SJCRH30 (cell line): ENCODE measurements around the gene DOCK10. TPM values are rescaled to one million over a fixed set of nuclear protein-coding genes. Genes with fewer than 3 reads are reported as not detected.

Source experiments
- DNase-seq, 2 experiments: peaks; one replicate each; pipeline ENCODE4 v3.0.0-alpha.2; 2015 to 2020
- H3K27ac ChIP-seq: fragments of 250-450 bp; sonication (Bioruptor Pico); 2 replicates; pipeline ENCODE4 v1.5.1; 2020; ENCODE audit warnings: mild to moderate bottlenecking, moderate library complexity
- H3K27me3 ChIP-seq: fragments of 250-450 bp; sonication (Bioruptor Pico); 2 replicates; pipeline ENCODE4 v1.5.1; 2020; ENCODE audit warnings: mild to moderate bottlenecking, moderate library complexity
- H3K36me3 ChIP-seq: fragments of 250-450 bp; sonication (Bioruptor Pico); 2 replicates; pipeline ENCODE4 v1.5.1; 2020; ENCODE audit warnings: mild to moderate bottlenecking, moderate library complexity
- H3K4me1 ChIP-seq: fragments of 250-450 bp; sonication (Bioruptor Pico); 2 replicates; pipeline ENCODE4 v1.5.1; 2020; ENCODE audit warnings: mild to moderate bottlenecking, moderate library complexity
- H3K4me3 ChIP-seq: fragments of 250-450 bp; sonication (Bioruptor Pico); 2 replicates; pipeline ENCODE4 v1.5.1; 2020; ENCODE audit warnings: mild to moderate bottlenecking, moderate library complexity
- H3K9me3 ChIP-seq: fragments of 250-450 bp; sonication (Bioruptor Pico); replicated peaks from 2 replicates; pipeline ENCODE4 v1.5.1; 2020; ENCODE audit warnings: mild to moderate bottlenecking, moderate library complexity
- total RNA-seq: library from RNA; depleted of rRNA; stranded (reverse); fragments of >200 nt; shearing (Covaris generic); gene quantifications from 2 replicates; pipeline ENCODE4 v1.2.3, GENCODE V29; 2014

DOCK10 gene
- total RNA-seq, 1 experiment from 2014 or later: 12.3 TPM

DNA sequence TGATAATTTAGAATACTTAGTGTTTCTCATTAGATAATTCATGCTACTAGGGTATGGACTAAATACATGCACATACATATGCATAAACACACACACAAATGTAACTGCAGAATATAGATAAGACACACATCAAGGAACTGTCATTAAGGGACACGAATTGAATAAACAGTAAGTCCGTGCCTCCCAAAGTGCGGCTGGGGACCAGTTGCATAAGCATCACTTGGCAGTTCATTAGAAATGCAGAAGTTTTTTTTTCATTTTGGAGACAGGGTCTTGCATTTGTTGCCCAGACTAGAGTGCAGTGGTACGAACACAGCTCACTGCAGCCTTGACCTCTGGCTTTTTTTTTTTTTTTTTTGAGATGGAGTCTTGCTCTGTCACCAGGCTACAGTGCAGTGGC, 196.1 kb downstream of the DOCK10 start:
- no peaks in the 10 kb centered on the region for H3K27me3 ChIP-seq
- H3K27ac ChIP-seq: no peak overlapping the region
- peaks cover 21% of the 10 kb centered on the region for H3K4me1 ChIP-seq
- H3K9me3 ChIP-seq: no peaks in the 10 kb centered on the region
- H3K36me3 ChIP-seq: no peaks in the 10 kb centered on the region
- H3K4me3 ChIP-seq: no peak overlapping the region
- DNase-seq: no peak

DNA sequence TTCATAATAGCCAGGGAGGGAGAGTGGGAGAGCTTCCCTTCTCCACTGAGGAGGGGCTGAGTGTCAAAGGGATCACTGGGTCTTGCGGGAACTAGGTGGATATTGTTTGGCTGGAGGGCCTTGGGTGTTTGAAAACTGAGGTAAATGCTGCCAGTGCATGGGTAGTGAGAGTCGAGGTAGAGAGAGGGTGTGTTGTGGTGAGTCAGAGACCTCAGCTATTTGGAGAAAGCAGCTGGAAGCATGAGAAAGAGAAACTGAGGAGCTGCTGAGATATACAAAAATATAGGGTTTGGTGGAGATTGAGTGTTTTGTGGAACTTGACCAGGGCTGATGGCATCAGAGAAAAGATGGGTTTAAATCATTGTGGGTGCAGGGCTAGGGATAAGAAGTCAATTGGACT, 199.1 kb downstream of the DOCK10 start:
- no peak overlapping the region for H3K4me3 ChIP-seq
- no peaks in the 10 kb centered on the region for H3K27me3 ChIP-seq
- peaks cover 3% of the 10 kb centered on the region; the same call in 1 of the 2 replicates for H3K9me3 ChIP-seq
- no peak overlapping the region for H3K27ac ChIP-seq
- no peaks in the 10 kb centered on the region for H3K36me3 ChIP-seq
- H3K4me1 ChIP-seq: peaks cover 19% of the 10 kb centered on the region
- peak in 1 of 2 experiments; percentile 20 for DNase-seq

DNA sequence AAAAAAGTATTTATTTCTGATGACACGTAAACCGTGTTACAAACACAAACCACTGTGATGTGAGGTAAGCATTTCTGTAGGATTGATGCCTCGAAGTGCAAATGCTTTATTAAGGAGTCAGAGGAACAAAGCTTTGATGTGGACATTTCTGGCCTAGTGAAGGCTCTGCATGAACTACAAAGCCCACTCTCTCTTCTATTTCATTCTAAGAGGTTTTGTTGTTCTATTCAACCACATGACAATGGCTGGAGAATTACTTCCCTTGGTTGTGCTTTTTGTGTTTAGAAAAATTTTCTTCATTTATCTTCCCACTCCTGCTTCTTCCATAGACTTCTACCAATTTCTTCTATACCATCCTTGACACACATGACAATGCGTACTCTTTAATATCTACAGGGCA, 200.4 kb downstream of the DOCK10 start:
- no peaks in the 10 kb centered on the region for H3K36me3 ChIP-seq
- DNase-seq: no peak
- no peaks in the 10 kb centered on the region for H3K27me3 ChIP-seq
- H3K27ac ChIP-seq: no peak overlapping the region
- H3K4me1 ChIP-seq: peaks cover 22% of the 10 kb centered on the region
- no peak overlapping the region for H3K4me3 ChIP-seq
- H3K9me3 ChIP-seq: peaks cover 3% of the 10 kb centered on the region; the same call in 1 of the 2 replicates

DNA sequence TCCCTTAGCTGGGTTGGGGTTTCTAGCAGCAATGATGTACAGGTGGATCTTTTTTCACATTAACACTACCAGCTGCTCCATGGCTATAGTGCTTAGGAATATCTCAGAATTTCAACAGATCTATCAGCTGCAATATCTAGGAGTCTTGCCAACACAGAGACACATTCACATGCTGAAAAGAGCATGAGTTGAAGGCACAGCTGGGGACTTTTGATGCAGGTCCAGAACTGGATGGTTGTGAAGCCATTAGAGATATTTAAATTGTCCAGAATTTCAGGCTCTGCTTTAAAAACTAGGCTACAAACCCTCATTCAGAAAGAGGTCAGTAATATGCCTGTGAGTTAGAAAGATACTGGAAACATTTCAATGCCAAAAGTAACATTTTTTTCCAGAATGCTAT, 203.9 kb downstream of the DOCK10 start:
- Histone ChIP-seq H3K4me3 (no peak overlapping the region), H3K36me3 (no peaks in the 10 kb centered on the region), H3K27ac (no peak overlapping the region; the same call in 1 of the 2 replicates), H3K9me3 (peaks cover 3% of the 10 kb centered on the region; the same call in 1 of the 2 replicates), H3K27me3 (no peaks in the 10 kb centered on the region), H3K4me1 (peaks cover 22% of the 10 kb centered on the region)
- peak; percentile 51 to 73 for DNase-seq

DNA sequence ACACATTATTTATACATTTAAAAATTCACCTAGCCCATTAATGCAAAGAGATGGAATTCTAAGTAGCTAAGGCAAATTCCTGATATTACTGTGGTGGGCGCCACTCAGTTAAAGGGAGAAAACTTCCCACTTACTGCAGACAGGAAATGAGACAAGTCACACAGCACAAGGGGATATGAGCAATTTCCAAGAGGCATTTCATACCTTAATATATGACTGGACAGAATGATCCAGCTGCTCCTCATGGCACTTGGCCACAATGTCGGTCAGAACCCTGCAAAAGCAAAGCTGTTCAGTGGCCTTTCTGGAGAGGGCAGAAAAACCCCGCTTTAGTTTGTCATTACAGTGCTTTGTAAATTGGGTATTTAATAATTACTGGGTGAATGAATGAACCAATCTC, 204.7 kb downstream of the DOCK10 start:
- Histone ChIP-seq H3K27ac (peak overlapping the region; percentile 45), H3K4me1 (peaks cover 19% of the 10 kb centered on the region), H3K4me3 (no peak overlapping the region), H3K36me3 (no peaks in the 10 kb centered on the region), H3K27me3 (no peaks in the 10 kb centered on the region), H3K9me3 (peaks cover 3% of the 10 kb centered on the region; the same call in 1 of the 2 replicates)
- peak; percentile 79 to 85 for DNase-seq

DNA sequence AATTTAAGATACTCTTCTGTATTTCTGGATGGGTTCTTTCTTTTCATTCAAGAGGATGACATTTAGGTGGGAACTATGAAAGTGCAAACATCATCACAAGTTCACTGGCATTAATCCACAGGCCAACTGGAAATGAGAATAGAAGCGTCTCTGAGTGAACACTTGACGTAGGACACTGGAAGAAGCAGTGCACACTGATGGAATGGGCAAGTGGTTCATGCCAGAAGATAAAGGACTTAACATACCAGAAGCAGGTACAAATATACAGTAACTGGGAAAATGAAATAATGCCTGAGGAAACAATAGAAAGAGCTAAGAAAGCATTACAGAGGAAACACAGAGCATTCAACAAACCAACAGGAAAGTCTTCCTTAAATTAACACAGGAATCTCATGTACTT, 205.2 kb downstream of the DOCK10 start:
- peaks cover 19% of the 10 kb centered on the region for H3K4me1 ChIP-seq
- H3K27ac ChIP-seq: peak overlapping the region; percentile 45
- peak in 1 of 2 experiments; percentile 13 for DNase-seq
- H3K4me3 ChIP-seq: no peak overlapping the region
- H3K9me3 ChIP-seq: peaks cover 3% of the 10 kb centered on the region; the same call in 1 of the 2 replicates
- no peaks in the 10 kb centered on the region for H3K27me3 ChIP-seq
- 0 out of 2 replicates have a peak, but pooled peaks cover 3% of the 10 kb centered on the region for H3K36me3 ChIP-seq

DNA sequence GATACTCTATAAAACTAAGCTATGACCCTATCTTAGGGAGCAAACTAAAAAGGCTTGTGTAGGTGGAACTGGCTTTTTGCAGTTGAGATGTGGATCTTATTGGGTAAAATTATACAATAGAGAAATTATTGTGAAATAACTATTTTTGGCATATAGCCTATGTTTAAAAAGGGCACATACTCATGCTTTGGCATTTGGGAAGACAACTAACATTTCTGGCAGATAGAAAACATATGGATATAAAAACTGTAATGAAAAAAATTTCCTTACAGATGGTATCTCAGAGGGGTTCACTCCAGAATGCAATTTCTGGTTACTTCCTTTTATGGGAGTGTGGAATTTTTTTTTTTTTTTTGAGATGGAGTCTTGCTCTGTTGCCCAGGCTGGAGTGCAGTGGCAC, 206.0 kb downstream of the DOCK10 start:
- 0 out of 2 replicates have a peak, but pooled peaks cover 4% of the 10 kb centered on the region for H3K36me3 ChIP-seq
- DNase-seq: no peak

DNA sequence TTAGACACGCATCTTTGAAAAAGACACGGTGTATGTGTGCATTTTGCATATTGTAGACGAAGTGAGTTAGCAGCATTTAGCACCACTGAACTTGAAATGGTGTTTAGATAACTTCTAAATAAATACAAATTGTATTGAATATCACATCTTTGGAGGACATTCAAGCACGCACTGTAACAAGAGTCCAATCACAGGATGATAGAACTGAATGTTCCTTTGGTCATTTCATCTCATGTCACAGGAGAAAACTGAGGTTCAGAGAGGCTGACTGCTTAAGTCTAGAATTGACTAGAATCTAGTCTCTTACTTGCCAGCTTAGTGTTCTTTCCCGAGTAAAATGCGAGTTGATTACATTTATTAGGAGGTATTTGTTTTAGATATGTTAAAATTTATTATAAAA, 206.9 kb downstream of the DOCK10 start:
- Histone ChIP-seq H3K36me3 (peaks cover 7% of the 10 kb centered on the region), H3K27me3 (no peaks in the 10 kb centered on the region), H3K4me1 (peaks cover 19% of the 10 kb centered on the region), H3K27ac (no peak overlapping the region), H3K4me3 (no peak overlapping the region), H3K9me3 (0 out of 2 replicates have a peak, but pooled peaks cover 2% of the 10 kb centered on the region)
- DNase-seq: no peak

More for the DNA sequence above, 206.0 kb downstream of the DOCK10 start:
- H3K4me3 ChIP-seq: no peak overlapping the region
- peaks cover 3% of the 10 kb centered on the region; the same call in 1 of the 2 replicates for H3K9me3 ChIP-seq
- no peak overlapping the region for H3K27ac ChIP-seq
- H3K4me1 ChIP-seq: peaks cover 19% of the 10 kb centered on the region
- no peaks in the 10 kb centered on the region for H3K27me3 ChIP-seq

DNA sequence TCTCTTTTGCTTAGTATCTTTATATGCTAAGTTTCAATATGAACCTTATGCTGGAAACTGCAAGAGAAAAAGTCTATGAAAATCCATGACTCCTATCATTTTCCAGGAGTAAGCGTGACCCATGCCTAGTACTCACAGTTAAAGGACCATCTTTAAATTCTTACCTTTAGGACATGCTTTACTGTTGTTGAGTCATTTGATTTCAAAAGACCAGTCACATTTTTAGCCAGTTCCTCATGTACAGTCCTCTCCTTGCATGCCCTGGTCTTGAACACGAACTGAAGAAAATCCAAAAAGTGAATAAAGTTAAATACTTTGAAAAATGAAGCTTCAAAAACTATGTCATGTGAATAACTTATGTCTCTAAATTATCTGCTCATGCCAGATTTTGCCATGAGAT, 208.3 kb downstream of the DOCK10 start:
- H3K4me1 ChIP-seq: peaks cover 19% of the 10 kb centered on the region
- H3K27ac ChIP-seq: no peak overlapping the region
- peaks cover 12% of the 10 kb centered on the region for H3K36me3 ChIP-seq
- H3K9me3 ChIP-seq: 0 out of 2 replicates have a peak, but pooled peaks cover 3% of the 10 kb centered on the region
- no peak for DNase-seq
- no peaks in the 10 kb centered on the region for H3K27me3 ChIP-seq
- H3K4me3 ChIP-seq: no peak overlapping the region

DNA sequence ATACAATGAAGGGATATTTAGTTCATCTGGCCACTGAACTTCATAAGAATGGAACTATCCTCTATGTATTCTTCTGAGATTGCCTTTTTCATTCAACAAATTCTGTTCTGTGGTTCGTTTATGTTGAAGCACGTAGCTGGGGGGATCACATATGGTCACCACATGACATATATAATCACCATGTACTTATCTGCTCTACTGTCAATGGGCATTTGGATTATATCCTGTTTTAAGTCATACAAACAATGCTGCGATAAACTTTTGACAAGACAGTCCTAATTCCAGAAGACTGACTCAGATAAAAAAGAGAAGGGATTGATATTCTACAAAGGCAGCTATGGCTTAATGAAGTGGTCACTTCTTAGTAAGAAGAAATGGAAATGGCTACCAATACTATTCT, 210.1 kb downstream of the DOCK10 start:
- peaks cover 4% of the 10 kb centered on the region for H3K4me1 ChIP-seq
- no peak overlapping the region for H3K4me3 ChIP-seq
- H3K36me3 ChIP-seq: peaks cover 15% of the 10 kb centered on the region
- H3K9me3 ChIP-seq: 0 out of 2 replicates have a peak, but pooled peaks cover 3% of the 10 kb centered on the region
- DNase-seq: no peak
- no peaks in the 10 kb centered on the region for H3K27me3 ChIP-seq
- H3K27ac ChIP-seq: no peak overlapping the region

DNA sequence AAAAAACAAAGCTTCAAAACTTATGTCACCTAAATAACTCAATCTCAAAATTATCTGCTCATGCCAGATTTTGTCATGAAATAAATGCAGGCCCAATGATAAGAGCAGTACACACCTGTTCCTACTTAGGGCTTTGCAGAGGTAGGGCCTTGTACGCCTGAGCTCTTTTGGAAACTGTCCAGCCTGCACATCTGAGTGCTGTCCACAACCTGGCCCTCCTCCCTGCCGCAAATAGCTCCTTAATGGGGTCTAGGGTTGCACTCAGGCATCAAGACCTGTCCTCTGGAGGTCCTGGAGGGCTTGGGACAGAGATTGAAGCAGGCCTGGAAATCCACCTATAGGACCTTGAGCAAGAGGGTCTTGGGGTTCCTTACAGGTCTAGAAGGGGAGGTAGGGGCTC, 210.7 kb downstream of the DOCK10 start:
- 0 out of 2 replicates have a peak, but pooled peaks cover 3% of the 10 kb centered on the region for H3K9me3 ChIP-seq
- no peak overlapping the region for H3K27ac ChIP-seq
- H3K27me3 ChIP-seq: no peaks in the 10 kb centered on the region
- no peak overlapping the region for H3K4me3 ChIP-seq
- DNase-seq: no peak
- H3K36me3 ChIP-seq: peaks cover 15% of the 10 kb centered on the region
- no peaks in the 10 kb centered on the region for H3K4me1 ChIP-seq

DNA sequence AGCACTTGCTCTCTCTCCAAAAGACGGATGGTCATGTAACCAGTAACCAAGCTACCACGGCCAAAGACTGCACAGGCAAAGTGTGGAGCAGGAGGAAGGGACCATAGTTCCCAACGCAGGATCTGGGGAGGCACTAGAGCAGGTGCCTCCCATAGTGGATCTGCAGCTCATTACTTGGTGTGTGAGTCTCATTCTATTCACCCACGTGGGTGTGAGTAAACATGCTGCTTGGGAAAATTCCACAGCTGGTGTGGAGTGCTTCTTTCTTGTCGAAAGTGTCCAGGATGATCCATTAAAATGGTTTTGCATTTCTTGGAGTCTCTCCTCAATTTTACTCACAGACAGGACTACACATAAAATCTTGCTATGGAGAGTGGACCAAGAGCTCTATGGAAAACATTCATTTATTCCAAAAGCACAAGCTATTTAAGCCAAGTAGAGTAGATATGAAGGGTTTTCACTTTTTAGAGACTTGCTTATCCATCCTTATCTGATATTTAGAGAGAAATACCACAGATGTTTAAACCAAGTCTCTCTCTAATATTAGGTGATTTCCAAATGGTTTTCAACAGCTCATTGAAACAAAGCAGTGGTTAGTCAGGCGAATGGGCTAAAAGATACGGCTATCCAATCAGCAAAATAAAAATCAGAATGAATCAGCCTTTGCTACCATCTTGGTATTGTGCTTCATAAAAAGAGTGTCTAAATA, 221.8 kb downstream of the DOCK10 start:
- H3K4me1 ChIP-seq: peaks cover 17% of the 10 kb centered on the region
- no peaks in the 10 kb centered on the region for H3K27me3 ChIP-seq
- H3K9me3 ChIP-seq: 0 out of 2 replicates have a peak, but pooled peaks cover 3% of the 10 kb centered on the region
- no peak overlapping the region for H3K27ac ChIP-seq
- no peaks in the 10 kb centered on the region for H3K36me3 ChIP-seq
- H3K4me3 ChIP-seq: no peak overlapping the region
- no peak for DNase-seq

DNA sequence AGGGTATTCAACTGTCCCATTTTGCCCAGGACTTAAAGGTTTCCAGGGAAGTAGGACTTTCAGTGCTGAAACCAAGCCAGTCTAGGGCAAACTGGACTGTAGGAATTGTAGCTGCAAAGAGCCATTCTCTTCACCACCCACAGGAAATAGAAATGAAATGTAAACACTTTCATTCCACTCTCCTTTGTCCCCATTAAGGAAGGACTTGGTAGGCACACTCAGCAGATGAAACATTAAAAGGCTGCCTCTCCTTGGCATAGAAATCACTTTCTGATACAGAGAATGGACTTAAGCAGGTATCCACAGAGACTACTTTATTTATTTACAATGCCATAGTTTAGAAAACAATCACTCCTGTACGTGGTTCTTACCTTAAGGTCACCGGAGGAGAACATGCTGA, 223.2 kb downstream of the DOCK10 start:
- H3K4me1 ChIP-seq: peaks cover 17% of the 10 kb centered on the region
- H3K27ac ChIP-seq: no peak overlapping the region
- no peaks in the 10 kb centered on the region for H3K27me3 ChIP-seq
- no peak for DNase-seq
- no peak overlapping the region for H3K4me3 ChIP-seq
- H3K36me3 ChIP-seq: no peaks in the 10 kb centered on the region
- H3K9me3 ChIP-seq: 0 out of 2 replicates have a peak, but pooled peaks cover 3% of the 10 kb centered on the region

DNA sequence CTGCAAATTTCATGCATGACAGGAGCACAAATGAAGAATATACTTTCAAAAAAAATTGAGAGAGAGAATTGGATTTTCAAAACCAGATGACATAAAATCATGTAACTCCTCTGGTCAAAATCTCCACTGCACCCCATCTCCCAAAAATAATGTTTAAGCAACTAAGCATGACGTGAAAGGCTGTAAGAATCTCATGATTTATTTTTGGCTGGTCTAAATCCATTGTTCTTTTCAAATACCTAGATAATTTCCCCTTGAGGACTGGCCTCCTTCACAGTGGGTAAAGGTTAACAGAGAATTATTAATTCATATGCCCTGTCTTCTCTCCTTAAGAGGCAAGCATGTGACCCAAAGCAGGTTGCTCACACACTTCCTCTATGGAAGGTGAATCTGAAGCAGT, 224.6 kb downstream of the DOCK10 start:
- H3K4me1 ChIP-seq: peaks cover 17% of the 10 kb centered on the region

DNA sequence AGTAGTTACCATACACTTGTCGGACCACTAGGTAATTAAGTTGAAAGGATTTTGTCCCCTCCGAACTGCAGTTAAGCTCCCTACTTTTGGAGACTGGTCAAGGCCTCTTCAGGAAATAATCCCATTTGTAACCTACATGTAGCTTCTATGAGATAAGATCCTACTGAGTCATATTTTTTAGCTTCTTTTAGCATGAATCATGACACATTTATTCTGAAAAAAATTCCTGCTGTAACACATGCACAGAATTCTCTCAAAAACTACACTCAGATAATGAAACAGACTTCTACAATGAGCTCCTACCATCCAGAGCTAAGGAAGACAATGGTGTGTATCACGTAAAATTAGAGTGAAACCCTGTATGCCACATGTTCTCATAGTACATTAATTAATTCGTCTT, 225.5 kb downstream of the DOCK10 start:
- peak overlapping the region; percentile 31; the same call in 1 of the 2 replicates for H3K27ac ChIP-seq
- no peaks in the 10 kb centered on the region for H3K9me3 ChIP-seq
- H3K27me3 ChIP-seq: no peaks in the 10 kb centered on the region
- H3K4me3 ChIP-seq: no peak overlapping the region
- DNase-seq: peak in 1 of 2 experiments; percentile 37
- no peaks in the 10 kb centered on the region; the same call in 1 of the 2 replicates for H3K36me3 ChIP-seq
- H3K4me1 ChIP-seq: peaks cover 17% of the 10 kb centered on the region

More for the DNA sequence above, 224.6 kb downstream of the DOCK10 start:
- Histone ChIP-seq H3K9me3 (no peaks in the 10 kb centered on the region), H3K27me3 (no peaks in the 10 kb centered on the region), H3K4me3 (no peak overlapping the region), H3K27ac (peak overlapping the region; percentile 31; the same call in 1 of the 2 replicates), H3K36me3 (no peaks in the 10 kb centered on the region; the same call in 1 of the 2 replicates)
- no peak for DNase-seq
